K562 (cell line): ENCODE data around the gene EFHD2. TPM values are rescaled to one million over a fixed set of nuclear protein-coding genes. Genes with fewer than 3 reads are reported as not detected.

Source experiments
- CBX3 ChIP-seq, 2 experiments: IDR thresholded peaks; 1 replicate in 1 of 2; 2 replicates in 1 of 2; pipeline ENCODE4 v1.6.1; 2012; ENCODE audit warnings: inconsistent platforms in 2 of 2, low read length in 2 of 2, borderline replicate concordance in 1 of 2, control low read depth in 1 of 2
- ELF4 ChIP-seq: fragments of 450-650 bp; formaldehyde crosslinking; IDR thresholded peaks from 2 replicates; pipeline ENCODE4 v1.4.0; 2022; ENCODE audit warnings: missing genetic modification characterization
- FOXA3 ChIP-seq, 2 experiments: fragments of 450-650 bp in 1 of 2; sonication (generic) in 1 of 2; formaldehyde crosslinking; IDR thresholded peaks in 1 of 2; conservative IDR thresholded peaks in 1 of 2; 2 replicates each; pipeline versions ENCODE4 v1.4.0 to v1.8.0; 2020 to 2022; ENCODE audit warnings: mild to moderate bottlenecking in 2 of 2, missing genetic modification reagents in 1 of 2
- HDAC8 ChIP-seq: fragments of 450-650 bp; IDR thresholded peaks from 2 replicates; pipeline ENCODE4 v1.6.1; 2016; ENCODE audit warnings: mild to moderate bottlenecking, missing genetic modification characterization, moderate library complexity, missing compliant biosample characterization
- HMGN3 ChIP-seq: IDR thresholded peaks from 2 replicates; pipeline ENCODE4 v1.6.1; 2011; ENCODE audit warnings: borderline replicate concordance, low read depth, mild to moderate bottlenecking, mixed read lengths, low read length; ENCODE audit not compliant: insufficient read length; ENCODE audit errors: extremely low read depth
- JUN ChIP-seq, 2 experiments: sonication (generic) in 1 of 2; formaldehyde crosslinking in 1 of 2; IDR thresholded peaks; 2 replicates each; pipeline versions ENCODE4 v1.6.1 to v1.8.0; 2012 to 2022; ENCODE audit warnings: borderline replicate concordance in 2 of 2, mild to moderate bottlenecking in 2 of 2, improper control_type of control experiment in 1 of 2, low read depth in 1 of 2, low read length in 1 of 2, missing genetic modification reagents in 1 of 2
- MAX ChIP-seq: sonication (generic); formaldehyde crosslinking; IDR thresholded peaks from 2 replicates; pipeline ENCODE4 v1.9.0; 2022; ENCODE audit warnings: mild to moderate bottlenecking, missing genetic modification reagents
- MCM2 ChIP-seq: fragments of 450-650 bp; IDR thresholded peaks from 2 replicates; pipeline ENCODE4 v1.6.1; 2017; ENCODE audit warnings: low read depth, mild to moderate bottlenecking
- POLR2B ChIP-seq: fragments of 450-650 bp; IDR thresholded peaks from 2 replicates; pipeline ENCODE4 v1.6.1; 2018; ENCODE audit warnings: low read depth; ENCODE audit not compliant: partially characterized antibody
- RBFOX2 ChIP-seq: fragments of 200-400 bp; formaldehyde crosslinking; IDR thresholded peaks from 2 replicates; pipeline ENCODE4 v1.6.1; 2017; ENCODE audit warnings: low read depth, mild to moderate bottlenecking, low read length, moderate library complexity
- SOX6 ChIP-seq: fragments of 450-650 bp; IDR thresholded peaks from 2 replicates; pipeline ENCODE4 v1.6.1; 2014; ENCODE audit warnings: mild to moderate bottlenecking
- TCF3 ChIP-seq: sonication (generic); formaldehyde crosslinking; IDR thresholded peaks from 2 replicates; pipeline ENCODE4 v1.4.0; 2020; ENCODE audit warnings: mild to moderate bottlenecking, missing genetic modification reagents
- THAP12 ChIP-seq: fragments of 250-450 bp; sonication (Bioruptor Pico); IDR thresholded peaks from 2 replicates; pipeline ENCODE4 v1.9.0; 2021; ENCODE audit warnings: mild to moderate bottlenecking, inconsistent platforms
- U2AF1 ChIP-seq: fragments of 200-400 bp; formaldehyde crosslinking; optimal IDR thresholded peaks from 2 replicates; pipeline ENCODE3; 2017; ENCODE audit warnings: mild to moderate bottlenecking, low read depth, low read length, moderate library complexity
- ZBTB8A ChIP-seq: fragments of 450-650 bp; IDR thresholded peaks from 2 replicates; pipeline ENCODE4 v1.6.1; 2018; ENCODE audit warnings: mild to moderate bottlenecking, moderate library complexity; ENCODE audit not compliant: partially characterized antibody
- ZFP36 ChIP-seq: fragments of 150-350 bp; IDR thresholded peaks from 2 replicates; pipeline ENCODE4 v1.6.1; 2018; ENCODE audit warnings: low read length, low read depth; ENCODE audit not compliant: partially characterized antibody
- ZKSCAN1 ChIP-seq: fragments of 150-350 bp; IDR thresholded peaks from 2 replicates; pipeline ENCODE4 v1.6.1; 2016; ENCODE audit warnings: low read depth, low read length
- ZNF384 ChIP-seq: IDR thresholded peaks from 2 replicates; pipeline ENCODE4 v1.6.1; 2012; ENCODE audit warnings: low read depth, low read length, improper control_type of control experiment
- ZNF699 ChIP-seq: fragments of 250-450 bp; sonication (Bioruptor Pico); IDR thresholded peaks from 2 replicates; pipeline ENCODE4 v1.8.0; 2021; ENCODE audit warnings: mild to moderate bottlenecking, moderate library complexity; ENCODE audit not compliant: insufficient replicate concordance
- polyA plus RNA-seq, 8 experiments: library from polyadenylated mRNA; depleted of rRNA in 4 of 8; stranded (reverse) in 5 of 8; unstranded in 3 of 8; fragments of >200 nt; fragmentation: Nextera tagmentation in 2 of 8; fragmentation: Illumina TruSeq in 1 of 8; extraction: Ambion mirVana in 2 of 8; extraction: Trizol in 1 of 8; gene quantifications; 2 replicates each; pipeline versions ENCODE4 v1.2.1 to v1.2.3, GENCODE V29; 2011 to 2014; ENCODE audit warnings: inconsistent platforms in 1 of 8, missing spikeins in 1 of 8
- total RNA-seq, 7 experiments: library from RNA; depleted of rRNA in 6 of 7; stranded (reverse); fragments of >200 nt in 6 of 7; fragmentation: Illumina TruSeq in 2 of 7; extraction: Trizol in 2 of 7; gene quantifications; 2 replicates each; pipeline versions ENCODE4 v1.2.1 to v1.2.3, GENCODE V29; 2011 to 2021; ENCODE audit warnings: low replicate concordance in 1 of 7

EFHD2 gene
- total and polyA plus RNA-seq, 9 of the 15 experiments (the other 6 are each of a cell fraction or from before 2014, with no cell fraction given) = 1.7 to 73.5 (median 25.2) TPM

- TF ChIP-seq THAP12 (CRISPR knock-in tag) (0 out of 2 replicates have a peak, but pooled peaks have one; percentile 19), JUN (IDR thresholded peaks at IDR 0.05; ENCODE audit: borderline replicate concordance, low read depth, low read length) (peak; percentile 59; the same call in 1 of the 2 replicates), JUN (CRISPR knock-in tag; IDR thresholded peaks at IDR 0.05; ENCODE audit: borderline replicate concordance) (no peak), ZNF699 (no peak), HMGN3 (peak; percentile 45), ZBTB8A (no peak), ZKSCAN1 (peak; percentile 45; the same call in 1 of the 2 replicates), CBX3 (IDR thresholded peaks at IDR 0.05; ENCODE audit: borderline replicate concordance in 1 of 2, low read length in 2 of 2) (peak in 1 of 2 experiments; percentile 77; a peak in 2 of 3 replicates), ZNF384 (no peak), FOXA3 (CRISPR knock-in tag; conservative IDR thresholded peaks at IDR 0.05 in 1 of 2, IDR thresholded peaks at IDR 0.05 in 1 of 2) (peak in 1 of 2 experiments; percentile 47; a peak in 1 of 4 replicates), MCM2 (no peak), RBFOX2 (peak; percentile 56), U2AF1 (no peak), ELF4 (no peak), SOX6 (no peak), MAX (CRISPR knock-in tag) (peak; percentile 98), POLR2B (no peak), ZFP36 (no peak), TCF3 (CRISPR knock-in tag) (peak; percentile 42), HDAC8 (tag) (0 out of 2 replicates have a peak, but pooled peaks have one; percentile 18)
Observed at GRCh38 chr1:15444468-15445389, 35.0 kb downstream of the EFHD2 start (continued).
